Naive B cell (primary cell): Measurements from ENCODE around the gene WDR5. TPM values are rescaled to one million over a fixed set of nuclear protein-coding genes. Genes with fewer than 3 reads are reported as not detected.

Source experiments
- ATAC-seq, 2 donors: fragments of 150-1000 bp; cut with Tn5 transposase; 2 replicates each; pipeline ENCODE4 v1.10.0; 2021; ENCODE audit warnings: low read depth in 2 of 2, mild to moderate bottlenecking in 2 of 2, moderate library complexity in 2 of 2
- DNase-seq: peaks from one replicate; pipeline ENCODE4 v3.0.0; 2022
- H3K27ac Mint-ChIP-seq, 6 donors: one replicate each; pipeline ENCODE4 v1.8.0; 2020 to 2022; ENCODE audit warnings: mild to moderate bottlenecking in 6 of 6, mixed read lengths in 6 of 6, moderate library complexity in 5 of 6, inconsistent platforms in 2 of 6
- H3K27me3 Mint-ChIP-seq, 3 donors: one replicate each; pipeline ENCODE4 v1.8.0; 2021 to 2022; ENCODE audit warnings: mixed read lengths in 3 of 3, mild to moderate bottlenecking in 1 of 3
- H3K36me3 Mint-ChIP-seq, 2 donors: one replicate each; pipeline ENCODE4 v1.8.0; 2020 to 2022; ENCODE audit warnings: mixed read lengths in 2 of 2, inconsistent platforms in 1 of 2, mild to moderate bottlenecking in 1 of 2
- H3K4me1 Mint-ChIP-seq, 3 donors: one replicate each; pipeline ENCODE4 v1.8.0; 2020 to 2022; ENCODE audit warnings: mixed read lengths in 3 of 3, inconsistent platforms in 1 of 3, mild to moderate bottlenecking in 1 of 3, moderate library complexity in 1 of 3
- H3K4me3 Mint-ChIP-seq, 8 donors: one replicate each; pipeline ENCODE4 v1.8.0; 2020 to 2022; ENCODE audit warnings: mild to moderate bottlenecking in 8 of 8, mixed read lengths in 8 of 8, moderate library complexity in 8 of 8, inconsistent platforms in 2 of 8
- H3K9me3 Mint-ChIP-seq, 7 donors: one replicate each; pipeline ENCODE4 v1.8.0; 2020 to 2022; ENCODE audit warnings: mixed read lengths in 7 of 7, mild to moderate bottlenecking in 5 of 7, inconsistent platforms in 2 of 7, moderate library complexity in 1 of 7
- polyA plus RNA-seq, 6 donors: library from polyadenylated mRNA; unstranded; fragments of 300-500 nt; fragmentation: Illumina TruSeq; gene quantifications; one replicate each; pipeline ENCODE4 v1.2.3, GENCODE V29; 2021; ENCODE audit warnings: low read depth in 6 of 6

WDR5 gene
- polyA plus RNA-seq, 6 donors from 2014 or later = 5.1 to 20.2 (median 12.3) TPM

- no peaks in the 10 kb centered on the region for H3K4me1 Mint-ChIP-seq
- H3K27me3 Mint-ChIP-seq = no peaks in the 10 kb centered on the region
- no peak overlapping the region for H3K4me3 Mint-ChIP-seq
- H3K9me3 Mint-ChIP-seq = no peaks in the 10 kb centered on the region
- DNase-seq (no peak), ATAC-seq (no peak)
- no peak overlapping the region for H3K27ac Mint-ChIP-seq
- no peaks in the 10 kb centered on the region for H3K36me3 Mint-ChIP-seq
These were observed 20.9 kb downstream of the WDR5 start for GRCh38 chr9:134156564-134157377.

GRCh38 chr9:134157378-134157885 lies 21.6 kb downstream of the WDR5 start:
- no peak for DNase-seq
- Mint-ChIP-seq H3K9me3 (no peaks in the 10 kb centered on the region), H3K36me3 (no peaks in the 10 kb centered on the region), H3K4me3 (no peak overlapping the region), H3K27ac (peak overlapping the region in 1 of 6 donors; percentile 67), H3K4me1 (peaks cover under 1 to 6% (median 5%) of the 10 kb centered on the region in 3 donors), H3K27me3 (no peaks in the 10 kb centered on the region)
- no peak for ATAC-seq

GRCh38 chr9:134158242-134158641 lies 22.4 kb downstream of the WDR5 start:
- Mint-ChIP-seq H3K4me1 (peaks cover 3 to 8% (median 8%) of the 10 kb centered on the region in 3 donors), H3K27ac (no peak overlapping the region), H3K9me3 (no peaks in the 10 kb centered on the region), H3K4me3 (peak overlapping the region in 1 of 8 donors; percentile 7), H3K27me3 (no peaks in the 10 kb centered on the region), H3K36me3 (no peaks in the 10 kb centered on the region)
- ATAC-seq (no peak), DNase-seq (no peak)

GRCh38 chr9:134158753-134159392 lies 23.0 kb downstream of the WDR5 start:
- Mint-ChIP-seq H3K4me1 (peaks cover 3 to 11% (median 11%) of the 10 kb centered on the region in 3 donors), H3K4me3 (no peak overlapping the region), H3K27ac (no peak overlapping the region), H3K9me3 (peaks cover 0 to 1% (median 0%) of the 10 kb centered on the region in 7 donors), H3K27me3 (no peaks in the 10 kb centered on the region), H3K36me3 (peaks cover 0 to 4% of the 10 kb centered on the region in 2 donors)
- ATAC-seq (no peak), DNase-seq (no peak)

- Mint-ChIP-seq H3K27me3 (no peaks in the 10 kb centered on the region), H3K4me3 (peak overlapping the region in 2 of 8 donors; percentile 4 to 22), H3K9me3 (peaks cover 0 to 2% (median 0%) of the 10 kb centered on the region in 7 donors), H3K4me1 (peaks cover 3 to 14% (median 13%) of the 10 kb centered on the region in 3 donors), H3K27ac (peak overlapping the region in 1 of 6 donors; percentile 32), H3K36me3 (peaks cover 0 to 6% of the 10 kb centered on the region in 2 donors)
- no peak for DNase-seq
- ATAC-seq = no peak
These were observed 23.8 kb downstream of the WDR5 start for GRCh38 chr9:134159566-134160245.

- peak overlapping the region in 2 of 8 donors; percentile 57 to 75 for H3K4me3 Mint-ChIP-seq
- no peak overlapping the region for H3K27ac Mint-ChIP-seq
These were observed 25.8 kb downstream of the WDR5 start for GRCh38 chr9:134161647-134162046.

GRCh38 chr9:134162212-134162775 lies 26.4 kb downstream of the WDR5 start:
- ATAC-seq = no peak
- H3K4me3 Mint-ChIP-seq = peak overlapping the region in 6 of 8 donors; percentile 12 to 89 (median 66)
- no peak for DNase-seq
- peaks cover 0 to 6% of the 10 kb centered on the region in 2 donors for H3K36me3 Mint-ChIP-seq
- peaks cover 13 to 21% (median 16%) of the 10 kb centered on the region in 3 donors for H3K4me1 Mint-ChIP-seq
- H3K27me3 Mint-ChIP-seq = no peaks in the 10 kb centered on the region
- peaks cover 0 to 2% (median 0%) of the 10 kb centered on the region in 7 donors for H3K9me3 Mint-ChIP-seq
- H3K27ac Mint-ChIP-seq = peak overlapping the region in 3 of 6 donors; percentile 38 to 89 (median 56)

More at GRCh38 chr9:134161647-134162046, 25.8 kb downstream of the WDR5 start:
- Mint-ChIP-seq H3K27me3 (no peaks in the 10 kb centered on the region), H3K36me3 (peaks cover 0 to 6% of the 10 kb centered on the region in 2 donors), H3K9me3 (peaks cover 0 to 2% (median 0%) of the 10 kb centered on the region in 7 donors), H3K4me1 (peaks cover 13 to 21% (median 16%) of the 10 kb centered on the region in 3 donors)
- ATAC-seq = no peak
- no peak for DNase-seq

GRCh38 chr9:134162926-134163370 lies 27.1 kb downstream of the WDR5 start:
- H3K4me1 Mint-ChIP-seq = peaks cover 13 to 21% (median 16%) of the 10 kb centered on the region in 3 donors
- peak overlapping the region in 1 of 6 donors; percentile 56 for H3K27ac Mint-ChIP-seq
- H3K9me3 Mint-ChIP-seq = peaks cover 0 to 2% (median 0%) of the 10 kb centered on the region in 7 donors
- H3K27me3 Mint-ChIP-seq = no peaks in the 10 kb centered on the region
- peak overlapping the region in 6 of 8 donors; percentile 12 to 89 (median 66) for H3K4me3 Mint-ChIP-seq
- H3K36me3 Mint-ChIP-seq = peaks cover 0 to 6% of the 10 kb centered on the region in 2 donors
- DNase-seq = no peak
- no peak for ATAC-seq

GRCh38 chr9:134163371-134164196 lies 27.7 kb downstream of the WDR5 start:
- Mint-ChIP-seq H3K4me1 (peaks cover 13 to 21% (median 16%) of the 10 kb centered on the region in 3 donors), H3K4me3 (peak overlapping the region in 1 of 8 donors; percentile 22), H3K27ac (no peak overlapping the region), H3K27me3 (no peaks in the 10 kb centered on the region), H3K9me3 (peaks cover 0 to 3% (median 0%) of the 10 kb centered on the region in 7 donors), H3K36me3 (peaks cover 0 to 6% of the 10 kb centered on the region in 2 donors)
- peak; percentile 62 for DNase-seq
- no peak for ATAC-seq

- ATAC-seq = no peak
- Mint-ChIP-seq H3K9me3 (peaks cover 0 to 4% (median 0%) of the 10 kb centered on the region in 7 donors), H3K27me3 (no peaks in the 10 kb centered on the region), H3K27ac (no peak overlapping the region), H3K4me3 (no peak overlapping the region), H3K4me1 (peaks cover 13 to 21% (median 16%) of the 10 kb centered on the region in 3 donors), H3K36me3 (peaks cover 0 to 6% of the 10 kb centered on the region in 2 donors)
- no peak for DNase-seq
These were observed 29.0 kb downstream of the WDR5 start for GRCh38 chr9:134164879-134165278.

- Mint-ChIP-seq H3K27ac (peak overlapping the region in 2 of 6 donors; percentile 56 to 67), H3K4me3 (peak overlapping the region in 2 of 8 donors; percentile 53 to 76), H3K36me3 (peaks cover 0 to 6% of the 10 kb centered on the region in 2 donors)
These were observed 29.8 kb downstream of the WDR5 start for GRCh38 chr9:134165357-134166315.

More at GRCh38 chr9:134165357-134166315, 29.8 kb downstream of the WDR5 start:
- Mint-ChIP-seq H3K27me3 (no peaks in the 10 kb centered on the region), H3K4me1 (peaks cover 13 to 21% (median 16%) of the 10 kb centered on the region in 3 donors), H3K9me3 (peaks cover 0 to 4% (median 0%) of the 10 kb centered on the region in 7 donors)
- ATAC-seq = no peak
- DNase-seq = peak; percentile 31
